Esophagus muscularis mucosa (tissue), 4 donors: ENCODE data around the gene SERTM2.

Experiments used
- EP300 ChIP-seq: sonication (generic); formaldehyde crosslinking; IDR thresholded peaks from one replicate; pipeline ENCODE4 v1.6.1; 2017; ENCODE audit warnings: antibody characterized with exemption
- POLR2A ChIP-seq: fragments of 450-650 bp; IDR thresholded peaks from one replicate; pipeline ENCODE4 v1.6.1; 2017; ENCODE audit warnings: antibody characterized with exemption, moderate library complexity, mild to moderate bottlenecking, low read depth
- POLR2AphosphoS5 ChIP-seq, 2 donors: sonication (generic); formaldehyde crosslinking; IDR thresholded peaks; one replicate each; pipeline ENCODE4 v1.6.1; 2017; ENCODE audit warnings: antibody characterized with exemption in 2 of 2
- TF ChIP-seq, protein P1 (sequence below), 3 experiments: fragments of 200-600 bp in 2 of 3; fragments of 450-650 bp in 1 of 3; sonication (generic) in 2 of 3; IDR thresholded peaks; one replicate each; pipeline ENCODE4 v1.5.1; 2017 to 2019; ENCODE audit warnings: antibody characterized with exemption in 3 of 3, mild to moderate bottlenecking in 2 of 3, moderate library complexity in 1 of 3

DNA sequence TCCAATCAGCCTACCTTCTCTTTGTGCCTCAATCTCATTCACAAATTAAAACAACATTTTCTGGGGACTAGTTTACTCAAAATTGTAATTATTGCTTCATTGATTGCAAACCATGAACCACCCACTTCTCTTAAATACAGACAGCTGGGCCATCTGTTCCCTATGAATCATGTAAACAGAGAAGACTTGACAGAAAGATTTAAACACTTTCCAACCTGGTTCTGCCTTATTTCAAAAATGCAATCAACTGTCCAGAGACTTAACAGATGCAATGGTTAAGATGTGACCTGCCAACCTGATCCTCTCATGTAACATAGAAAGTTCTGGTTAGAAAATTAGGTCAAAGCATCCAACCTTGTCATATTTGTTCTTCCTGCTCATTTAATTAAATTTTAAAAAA, 20.8 kb upstream of the SERTM2 start:
- TF ChIP-seq EP300 (no peak), POLR2A (no peak), POLR2AphosphoS5 (IDR thresholded peaks at IDR 0.05) (no peak)
- TF ChIP-seq, protein P1, sequence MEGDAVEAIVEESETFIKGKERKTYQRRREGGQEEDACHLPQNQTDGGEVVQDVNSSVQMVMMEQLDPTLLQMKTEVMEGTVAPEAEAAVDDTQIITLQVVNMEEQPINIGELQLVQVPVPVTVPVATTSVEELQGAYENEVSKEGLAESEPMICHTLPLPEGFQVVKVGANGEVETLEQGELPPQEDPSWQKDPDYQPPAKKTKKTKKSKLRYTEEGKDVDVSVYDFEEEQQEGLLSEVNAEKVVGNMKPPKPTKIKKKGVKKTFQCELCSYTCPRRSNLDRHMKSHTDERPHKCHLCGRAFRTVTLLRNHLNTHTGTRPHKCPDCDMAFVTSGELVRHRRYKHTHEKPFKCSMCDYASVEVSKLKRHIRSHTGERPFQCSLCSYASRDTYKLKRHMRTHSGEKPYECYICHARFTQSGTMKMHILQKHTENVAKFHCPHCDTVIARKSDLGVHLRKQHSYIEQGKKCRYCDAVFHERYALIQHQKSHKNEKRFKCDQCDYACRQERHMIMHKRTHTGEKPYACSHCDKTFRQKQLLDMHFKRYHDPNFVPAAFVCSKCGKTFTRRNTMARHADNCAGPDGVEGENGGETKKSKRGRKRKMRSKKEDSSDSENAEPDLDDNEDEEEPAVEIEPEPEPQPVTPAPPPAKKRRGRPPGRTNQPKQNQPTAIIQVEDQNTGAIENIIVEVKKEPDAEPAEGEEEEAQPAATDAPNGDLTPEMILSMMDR (IDR thresholded peaks at IDR 0.05) = no peak
